ENCODE data around the gene ZNHIT1.
"Not testable (repeated sequence)": the region's sequence is repeated elsewhere in the genome, so short reads cannot be mapped to it uniquely, and the experiment has no call there.

The ZNHIT1 gene

GRCh38 chr7:101245147-101245668, 27.2 kb downstream of the ZNHIT1 start:
- Mint-ChIP-seq H3K4me3 (peak overlapping the region; percentile 92), H3K9me3 (no peaks in the 10 kb centered on the region), H3K36me3 (peaks cover 31% of the 10 kb centered on the region), H3K4me1 (peaks cover 53% of the 10 kb centered on the region), H3K27me3 (no peaks in the 10 kb centered on the region), H3K27ac (peak overlapping the region; percentile 97)
- DNase-seq: no peak
- CTCF ChIA-PET: interaction anchor here (0.6 to 4.3 kb wide), 8 partner anchors 9 to 103 kb away, joined by 3 to 33 read pairs (median 16); partner anchors contain the start of genes PLOD3 and ZNHIT1

GRCh38 chr7:101248276-101248675, 30.3 kb downstream of the ZNHIT1 start:
- CTCF ChIA-PET: interaction anchor here (0.9 kb wide), 1 partner anchor 34 kb away, joined by 3 read pairs; no protein-coding TSS in a partner anchor
- Mint-ChIP-seq H3K36me3 (peaks cover 29% of the 10 kb centered on the region), H3K4me3 (no peak overlapping the region), H3K27me3 (no peaks in the 10 kb centered on the region), H3K27ac (no peak overlapping the region), H3K9me3 (no peaks in the 10 kb centered on the region), H3K4me1 (peaks cover 67% of the 10 kb centered on the region)
- DNase-seq: no peak

GRCh38 chr7:101250324-101250723, 32.4 kb downstream of the ZNHIT1 start:
- CTCF ChIA-PET: interaction anchor here (1.0 kb wide), 1 partner anchor 40 kb away, joined by 3 read pairs; no protein-coding TSS in a partner anchor
- Mint-ChIP-seq H3K27ac (no peak overlapping the region), H3K27me3 (peaks cover 7% of the 10 kb centered on the region), H3K9me3 (no peaks in the 10 kb centered on the region), H3K4me3 (peak overlapping the region; percentile 99), H3K36me3 (peaks cover 16% of the 10 kb centered on the region), H3K4me1 (peaks cover 48% of the 10 kb centered on the region)
- no peak for DNase-seq

- peak; percentile 100 for DNase-seq
- Mint-ChIP-seq H3K27me3 (peaks cover 7% of the 10 kb centered on the region), H3K9me3 (no peaks in the 10 kb centered on the region), H3K4me3 (peak overlapping the region; percentile 99), H3K4me1 (peaks cover 41% of the 10 kb centered on the region), H3K27ac (peak overlapping the region; percentile 95), H3K36me3 (peaks cover 15% of the 10 kb centered on the region)
- CTCF ChIA-PET: interaction anchor here (0.6 to 2.1 kb wide), 4 partner anchors 8 to 109 kb away, joined by 3 to 10 read pairs (median 4); partner anchors contain the start of gene PLOD3
These were observed 34.1 kb downstream of the ZNHIT1 start for GRCh38 chr7:101251871-101252659.

GRCh38 chr7:101253199-101253598, 35.2 kb downstream of the ZNHIT1 start:
- peak overlapping the region; percentile 99 for H3K4me3 Mint-ChIP-seq
- DNase-seq, H3K9me3 Mint-ChIP-seq, H3K36me3 Mint-ChIP-seq, H3K27me3 Mint-ChIP-seq, H3K27ac Mint-ChIP-seq: not testable (repeated sequence)
- CTCF ChIA-PET: interaction anchor here (1.8 to 2.8 kb wide), 3 partner anchors 9 to 38 kb away, joined by 7 to 17 read pairs (median 10); partner anchors contain the start of gene FIS1
- H3K4me1 Mint-ChIP-seq: peaks cover 35% of the 10 kb centered on the region

- Mint-ChIP-seq H3K4me3 (no peak overlapping the region), H3K9me3 (no peaks in the 10 kb centered on the region), H3K36me3 (peaks cover 6% of the 10 kb centered on the region), H3K4me1 (peaks cover 22% of the 10 kb centered on the region), H3K27me3 (peaks cover 16% of the 10 kb centered on the region), H3K27ac (no peak overlapping the region)
- CTCF ChIA-PET: interaction anchor here (1.4 to 2.8 kb wide), 2 partner anchors 12 to 27 kb away, joined by 3 to 17 read pairs; partner anchors contain the start of gene FIS1
- DNase-seq: no peak
These were observed 37.8 kb downstream of the ZNHIT1 start for GRCh38 chr7:101255796-101256195.

- no peak for DNase-seq
- CTCF ChIA-PET: interaction anchor here (0.9 to 1.8 kb wide), 2 partner anchors 14 to 24 kb away, joined by 4 to 7 read pairs; no protein-coding TSS in a partner anchor
- Mint-ChIP-seq H3K4me1 (no peaks in the 10 kb centered on the region), H3K36me3 (no peaks in the 10 kb centered on the region), H3K4me3 (no peak overlapping the region), H3K9me3 (no peaks in the 10 kb centered on the region), H3K27ac (no peak overlapping the region), H3K27me3 (peaks cover 30% of the 10 kb centered on the region)
These were observed 40.3 kb downstream of the ZNHIT1 start for GRCh38 chr7:101258243-101258731.

- DNase-seq, H3K9me3 Mint-ChIP-seq, H3K4me1 Mint-ChIP-seq, H3K4me3 Mint-ChIP-seq, H3K36me3 Mint-ChIP-seq: not testable (repeated sequence)
- Mint-ChIP-seq H3K27me3 (peaks cover 40% of the 10 kb centered on the region), H3K27ac (peak overlapping the region; percentile 58)
- CTCF ChIA-PET: interaction anchor here (1.4 kb wide), 1 partner anchor 26 kb away, joined by 3 read pairs; no protein-coding TSS in a partner anchor
These were observed 46.2 kb downstream of the ZNHIT1 start for GRCh38 chr7:101264102-101264706.

GRCh38 chr7:101265622-101266516, 47.9 kb downstream of the ZNHIT1 start:
- Mint-ChIP-seq H3K9me3 (no peaks in the 10 kb centered on the region), H3K4me3 (no peak overlapping the region), H3K36me3 (no peaks in the 10 kb centered on the region), H3K4me1 (no peaks in the 10 kb centered on the region), H3K27me3 (peaks cover 49% of the 10 kb centered on the region), H3K27ac (no peak overlapping the region)
- CTCF ChIA-PET: interaction anchor here (1.4 kb wide), 1 partner anchor 25 kb away, joined by 3 read pairs; no protein-coding TSS in a partner anchor
- DNase-seq: no peak

GRCh38 chr7:101269664-101270063, 51.7 kb downstream of the ZNHIT1 start:
- no peaks in the 10 kb centered on the region for H3K4me1 Mint-ChIP-seq
- no peak overlapping the region for H3K27ac Mint-ChIP-seq

GRCh38 chr7:101271021-101271420, 53.1 kb downstream of the ZNHIT1 start:
- no peak overlapping the region for H3K4me3 Mint-ChIP-seq
- DNase-seq: no peak
- no peaks in the 10 kb centered on the region for H3K4me1 Mint-ChIP-seq
- CTCF ChIA-PET: interaction anchor here (1.1 to 1.3 kb wide), 2 partner anchors 20 to 44 kb away, joined by 3 read pairs; no protein-coding TSS in a partner anchor
- H3K27me3 Mint-ChIP-seq: peaks cover 22% of the 10 kb centered on the region
- H3K27ac Mint-ChIP-seq: no peak overlapping the region
- no peaks in the 10 kb centered on the region for H3K36me3 Mint-ChIP-seq
- H3K9me3 Mint-ChIP-seq: no peaks in the 10 kb centered on the region

More at GRCh38 chr7:101269664-101270063, 51.7 kb downstream of the ZNHIT1 start:
- CTCF ChIA-PET: interaction anchor here (1.0 kb wide), 1 partner anchor 122 kb away, joined by 4 read pairs; no protein-coding TSS in a partner anchor
- Mint-ChIP-seq H3K27me3 (peaks cover 32% of the 10 kb centered on the region), H3K36me3 (no peaks in the 10 kb centered on the region), H3K9me3 (no peaks in the 10 kb centered on the region), H3K4me3 (no peak overlapping the region)
- no peak for DNase-seq

- CTCF ChIA-PET: interaction anchor here (0.6 to 1.3 kb wide), 2 partner anchors 17 to 132 kb away, joined by 3 to 5 read pairs; no protein-coding TSS in a partner anchor
- no peaks in the 10 kb centered on the region for H3K4me1 Mint-ChIP-seq
- no peaks in the 10 kb centered on the region for H3K9me3 Mint-ChIP-seq
- no peak for DNase-seq
- no peak overlapping the region for H3K27ac Mint-ChIP-seq
- no peak overlapping the region for H3K4me3 Mint-ChIP-seq
- H3K27me3 Mint-ChIP-seq: peaks cover 26% of the 10 kb centered on the region
- no peaks in the 10 kb centered on the region for H3K36me3 Mint-ChIP-seq
These were observed 55.2 kb downstream of the ZNHIT1 start for GRCh38 chr7:101273206-101273605.
